HG03460 (cell line): ENCODE data around the gene DIS3L2.
"Not testable (repeated sequence)": the region's sequence is repeated elsewhere in the genome, so short reads cannot be mapped to it uniquely, and the experiment has no call there.

Experiments
- ATAC-seq: cut with Tn5 transposase; IDR thresholded peaks from one replicate; pipeline ENCODE4 v1.9.1; 2021; ENCODE audit not compliant: unreplicated experiment

The DIS3L2 gene

GRCh38 chr2:232162187-232162586 lies 200.7 kb downstream of the DIS3L2 start:
- no peak for ATAC-seq

GRCh38 chr2:232170396-232170795 lies 208.9 kb downstream of the DIS3L2 start:
- ATAC-seq: no peak

DNA sequence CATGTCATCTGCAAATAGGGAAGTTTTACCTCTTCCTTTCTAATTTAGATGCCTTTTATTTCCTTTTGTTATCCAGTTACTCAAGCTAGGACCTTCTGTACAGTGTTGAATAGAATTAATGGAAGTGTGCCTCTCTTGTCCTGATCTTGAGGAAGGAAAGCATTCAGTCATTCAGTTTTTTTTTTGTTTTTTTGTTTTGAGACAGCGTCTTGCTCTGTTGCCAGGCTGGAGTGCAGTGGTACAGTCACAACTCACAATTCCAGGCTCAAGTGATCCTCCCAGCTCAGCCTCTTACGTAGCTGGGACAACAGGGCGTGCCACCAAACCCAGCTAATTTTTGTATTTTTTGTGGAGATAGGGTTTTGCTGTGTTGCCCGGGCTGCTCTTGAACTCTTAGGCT lies 213.1 kb downstream of the DIS3L2 start:
- ATAC-seq: no peak

- not testable (repeated sequence) for ATAC-seq
Observed at GRCh38 chr2:232176587-232176986, 215.1 kb downstream of the DIS3L2 start.

- no peak for ATAC-seq
Observed at GRCh38 chr2:232183279-232183678, 221.8 kb downstream of the DIS3L2 start.

GRCh38 chr2:232184346-232184745 lies 222.8 kb downstream of the DIS3L2 start:
- ATAC-seq: no peak

DNA sequence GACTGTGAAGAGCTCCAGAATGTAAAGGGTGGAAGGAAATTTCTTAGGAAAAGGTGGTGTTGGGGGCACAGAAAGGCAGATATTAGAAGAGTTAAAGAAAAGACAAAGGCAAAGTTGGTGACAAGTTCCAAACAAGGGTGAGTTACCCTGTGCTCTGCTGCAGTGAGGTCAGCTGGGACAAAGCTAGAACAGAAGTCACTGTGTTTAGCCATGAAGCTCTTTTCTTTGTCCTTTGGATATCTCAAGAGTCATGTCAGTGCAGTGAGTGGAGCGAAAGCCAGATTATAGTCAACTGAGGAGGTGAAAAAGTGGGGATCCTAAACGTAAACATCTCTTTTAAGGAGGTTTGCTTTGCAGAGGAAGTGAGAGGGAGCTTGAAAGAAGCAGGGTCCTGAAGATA lies 229.3 kb downstream of the DIS3L2 start:
- no peak for ATAC-seq

DNA sequence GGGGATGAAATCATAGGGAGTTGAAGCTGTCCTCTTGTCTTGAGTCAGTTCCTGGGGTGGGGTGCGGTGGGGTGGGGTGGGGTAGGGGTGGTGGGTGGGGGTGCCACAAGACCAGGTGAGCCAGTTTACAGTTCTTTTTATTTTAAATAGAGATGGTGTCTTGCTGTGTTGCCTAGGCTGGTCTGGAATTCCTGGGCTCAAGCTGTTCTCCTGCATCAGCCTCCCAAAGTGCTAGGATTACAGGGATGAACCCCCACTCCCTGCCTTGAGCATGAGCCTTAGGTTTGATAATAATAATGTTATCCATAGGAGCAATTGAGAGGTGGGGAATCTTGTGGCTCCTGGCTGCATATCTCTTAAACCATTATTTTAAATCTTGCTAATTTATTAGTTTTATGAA lies 234.0 kb downstream of the DIS3L2 start:
- no peak for ATAC-seq

- ATAC-seq: no peak
Observed at GRCh38 chr2:232196802-232197201, 235.3 kb downstream of the DIS3L2 start.

GRCh38 chr2:232200195-232200594 lies 238.7 kb downstream of the DIS3L2 start:
- no peak for ATAC-seq

GRCh38 chr2:232203166-232203891 lies 241.8 kb downstream of the DIS3L2 start:
- ATAC-seq: no peak

- ATAC-seq: no peak
Observed at GRCh38 chr2:232203936-232204335, 242.4 kb downstream of the DIS3L2 start.

DNA sequence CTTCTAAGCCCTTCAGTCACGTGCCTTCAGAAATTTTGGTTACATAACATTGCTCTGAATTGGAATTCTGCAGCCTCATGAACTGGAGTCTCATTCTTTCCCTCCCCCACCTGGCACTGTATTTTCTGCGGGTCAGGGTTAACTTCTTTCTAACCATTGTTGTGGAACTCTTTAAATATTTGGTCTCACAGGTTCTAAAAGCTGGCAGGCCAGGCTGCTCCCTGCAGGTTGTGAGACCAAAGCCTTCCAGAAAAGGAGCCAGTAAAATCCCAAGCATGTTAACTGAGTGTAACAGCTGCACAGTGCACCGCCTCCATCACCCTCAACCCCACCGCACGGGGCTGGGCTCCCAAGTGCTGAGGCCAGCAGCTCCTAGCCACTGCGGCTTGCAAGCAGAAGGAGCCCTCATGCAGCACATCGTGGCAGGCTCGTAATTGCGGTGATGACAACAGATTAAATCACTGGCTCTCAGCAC lies 243.0 kb downstream of the DIS3L2 start:
- ATAC-seq: no peak

DNA sequence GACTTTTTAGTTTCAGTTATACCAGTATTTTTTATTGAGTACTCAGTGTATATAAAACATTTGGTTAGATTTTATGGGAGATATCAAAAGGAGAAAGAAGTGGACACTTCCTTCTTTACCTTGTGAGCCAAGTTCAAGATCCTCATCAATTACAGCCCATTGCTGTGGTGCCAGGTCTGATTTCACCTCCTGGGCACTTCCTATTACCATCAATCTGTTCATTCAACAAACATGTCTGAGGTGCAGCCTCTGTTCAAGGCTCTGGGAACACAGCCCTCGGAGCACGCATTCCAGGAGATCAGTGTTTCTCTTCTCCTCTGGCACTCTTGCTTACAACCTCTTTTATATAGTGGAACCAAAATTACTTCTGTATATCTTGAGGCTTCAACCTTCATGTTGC lies 245.7 kb downstream of the DIS3L2 start:
- no peak for ATAC-seq

GRCh38 chr2:232210306-232210705 lies 248.8 kb downstream of the DIS3L2 start:
- no peak for ATAC-seq

- ATAC-seq: no peak
Observed at GRCh38 chr2:232211743-232212686, 250.5 kb downstream of the DIS3L2 start.

DNA sequence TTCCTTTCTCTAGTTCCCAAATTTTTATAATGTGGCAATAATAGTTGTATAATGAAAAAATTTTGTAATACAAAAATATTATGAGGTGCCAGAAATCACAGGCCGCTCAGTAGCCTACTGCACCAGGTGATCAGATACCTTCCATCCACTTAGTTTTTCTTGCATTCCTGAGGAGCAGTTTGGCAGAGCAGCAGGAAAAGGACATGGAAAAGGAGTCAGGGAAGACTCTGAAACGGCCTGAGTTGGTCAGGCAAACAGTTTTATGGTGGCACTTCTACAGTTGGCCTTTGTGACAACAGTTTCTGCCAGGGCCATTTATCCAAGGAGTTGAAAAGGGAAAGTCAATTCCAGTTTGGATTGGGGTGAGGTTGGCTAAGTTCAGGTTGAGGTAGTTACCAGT lies 251.7 kb downstream of the DIS3L2 start:
- ATAC-seq: no peak

DNA sequence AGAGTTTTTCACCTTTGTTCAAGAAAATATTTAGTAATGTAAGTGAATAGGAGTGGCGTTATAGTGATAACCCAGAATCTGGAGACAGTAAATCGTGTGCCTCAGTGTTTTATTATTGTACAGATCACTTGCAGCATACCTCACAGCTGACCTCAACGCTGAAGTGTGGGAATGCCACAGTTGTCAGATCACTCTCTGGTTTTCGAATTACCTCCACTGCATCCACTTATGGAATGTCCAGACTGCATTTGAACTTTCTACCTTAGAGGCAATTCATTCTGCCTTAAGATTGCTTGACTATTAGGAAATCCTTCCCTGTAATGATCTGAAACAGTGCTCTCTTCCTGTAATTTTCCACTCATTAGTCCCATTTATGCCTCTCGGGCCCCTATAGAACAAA lies 252.5 kb downstream of the DIS3L2 start:
- no peak for ATAC-seq

DNA sequence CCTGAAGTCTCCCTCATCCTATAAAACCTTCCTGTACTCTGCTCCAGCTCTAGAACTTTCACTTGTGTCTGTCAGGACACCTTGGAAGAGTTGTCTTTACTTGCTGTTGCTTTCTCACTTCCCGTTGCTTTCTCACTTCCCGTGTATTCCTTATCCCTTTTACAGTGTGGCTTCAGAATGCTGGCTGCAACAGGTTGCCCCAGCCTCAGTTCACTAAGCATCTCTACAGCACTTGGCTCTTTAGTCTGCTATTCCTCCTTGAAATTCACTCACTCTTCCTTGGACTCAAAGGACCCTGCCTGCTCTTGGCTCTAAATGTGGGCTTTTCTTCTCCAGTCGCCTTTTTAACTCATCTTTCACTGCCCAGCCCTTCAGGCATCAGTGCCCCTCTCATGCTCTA lies 254.5 kb downstream of the DIS3L2 start:
- no peak for ATAC-seq

DNA sequence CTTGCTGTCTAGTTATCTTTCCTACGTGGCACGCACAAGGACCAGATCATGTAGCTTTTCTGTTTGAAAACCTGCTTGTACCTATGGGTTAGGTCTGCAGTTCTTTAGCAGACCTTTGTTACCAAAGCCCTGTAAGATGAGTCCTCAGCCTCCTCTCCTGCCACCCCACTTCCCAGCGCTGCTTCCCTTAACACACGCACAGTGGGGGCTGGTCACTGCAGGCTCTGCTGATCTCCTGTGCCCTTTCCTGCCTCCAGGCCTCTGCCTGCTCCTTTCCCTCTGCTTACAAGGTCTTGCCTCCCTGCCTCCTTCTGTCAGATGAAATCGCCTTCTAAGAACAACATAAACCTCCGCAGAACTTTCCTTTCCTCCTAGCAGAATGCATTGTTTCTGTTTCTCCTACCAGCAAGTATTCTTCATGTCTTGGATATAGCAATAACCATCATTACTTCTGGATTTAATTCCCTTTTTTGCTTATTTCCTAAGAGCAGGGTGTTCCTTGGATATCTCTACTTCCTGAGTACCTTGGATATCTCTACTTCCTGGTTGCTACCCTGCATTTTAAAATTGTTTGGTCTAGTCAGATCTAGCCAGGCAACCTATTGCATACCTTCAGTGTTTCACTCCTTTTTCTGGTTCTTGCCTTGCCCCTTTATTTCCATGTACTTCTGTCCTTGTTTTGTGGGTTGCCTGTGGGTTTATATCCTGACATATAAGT lies 257.4 kb downstream of the DIS3L2 start:
- ATAC-seq: no peak

- no peak for ATAC-seq
Observed at GRCh38 chr2:232219496-232219870, 258.0 kb downstream of the DIS3L2 start.
